ENCODE results near the gene PRSS57. TPM values are rescaled to one million over a fixed set of nuclear protein-coding genes. Genes with fewer than 3 reads are reported as not detected.
A peak's percentile ranks its signal among the peaks of the same experiment; 100 is the strongest.

Gene PRSS57
- total RNA-seq, 1 donor = not detected

DNA sequence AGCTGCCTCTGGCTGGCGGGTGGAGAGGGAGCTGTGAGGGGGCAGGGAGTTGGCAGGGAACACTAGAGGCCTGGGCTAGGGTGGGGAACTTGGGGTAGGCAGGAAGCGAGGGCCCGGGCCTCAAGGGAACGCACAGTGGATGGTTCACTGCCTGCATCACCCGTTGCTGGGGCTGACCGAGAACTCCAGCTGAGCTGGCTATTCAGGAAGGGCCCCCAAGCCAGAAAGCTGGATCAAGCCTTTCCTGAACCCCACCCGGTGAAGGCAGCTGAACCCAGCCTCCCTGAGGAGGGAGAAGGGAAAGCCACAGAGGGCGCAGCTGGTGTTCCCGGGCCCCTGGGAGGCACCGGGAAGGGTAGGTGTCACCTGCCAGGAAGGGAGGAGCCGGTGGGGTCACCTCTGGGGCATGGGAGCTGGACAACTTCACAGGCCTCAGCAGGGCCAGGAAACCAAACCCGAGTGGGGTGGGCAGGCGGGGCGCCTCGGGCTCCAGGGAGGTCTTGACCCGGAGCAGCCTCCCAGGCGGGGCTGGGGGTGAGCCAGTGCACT, 27.4 kb upstream of the PRSS57 start:
- Histone ChIP-seq H3K4me2 (ENCODE audit: insufficient read depth, low read length) (no peak overlapping the region), H3K9me3 (ENCODE audit: low read depth, low read length) (no peaks in the 10 kb centered on the region), H3K27ac (ENCODE audit: low read depth, low read length) (no peak overlapping the region), H3K36me3 (ENCODE audit: insufficient read depth, low read length) (no peaks in the 10 kb centered on the region), H3K4me1 (ENCODE audit: insufficient read depth, low read length) (no peaks in the 10 kb centered on the region), H3K79me2 (ENCODE audit: insufficient read depth, low read length) (no peaks in the 10 kb centered on the region), H4K20me1 (ENCODE audit: insufficient read depth, low read length) (no peaks in the 10 kb centered on the region), H3K27me3 (ENCODE audit: insufficient read depth, low read length) (no peaks in the 10 kb centered on the region), H3K4me3 (ENCODE audit: insufficient read depth, low read length) (no peak overlapping the region), H2AFZ (ENCODE audit: low read length) (no peak overlapping the region)
- TF ChIP-seq, protein P1, sequence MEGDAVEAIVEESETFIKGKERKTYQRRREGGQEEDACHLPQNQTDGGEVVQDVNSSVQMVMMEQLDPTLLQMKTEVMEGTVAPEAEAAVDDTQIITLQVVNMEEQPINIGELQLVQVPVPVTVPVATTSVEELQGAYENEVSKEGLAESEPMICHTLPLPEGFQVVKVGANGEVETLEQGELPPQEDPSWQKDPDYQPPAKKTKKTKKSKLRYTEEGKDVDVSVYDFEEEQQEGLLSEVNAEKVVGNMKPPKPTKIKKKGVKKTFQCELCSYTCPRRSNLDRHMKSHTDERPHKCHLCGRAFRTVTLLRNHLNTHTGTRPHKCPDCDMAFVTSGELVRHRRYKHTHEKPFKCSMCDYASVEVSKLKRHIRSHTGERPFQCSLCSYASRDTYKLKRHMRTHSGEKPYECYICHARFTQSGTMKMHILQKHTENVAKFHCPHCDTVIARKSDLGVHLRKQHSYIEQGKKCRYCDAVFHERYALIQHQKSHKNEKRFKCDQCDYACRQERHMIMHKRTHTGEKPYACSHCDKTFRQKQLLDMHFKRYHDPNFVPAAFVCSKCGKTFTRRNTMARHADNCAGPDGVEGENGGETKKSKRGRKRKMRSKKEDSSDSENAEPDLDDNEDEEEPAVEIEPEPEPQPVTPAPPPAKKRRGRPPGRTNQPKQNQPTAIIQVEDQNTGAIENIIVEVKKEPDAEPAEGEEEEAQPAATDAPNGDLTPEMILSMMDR (IDR thresholded peaks at IDR 0.05; ENCODE audit: extremely low read depth, low read depth, low read length) = no peak
- peak; percentile 90 for DNase-seq (ENCODE audit: insufficient read length, low spot score, missing footprints)

DNA sequence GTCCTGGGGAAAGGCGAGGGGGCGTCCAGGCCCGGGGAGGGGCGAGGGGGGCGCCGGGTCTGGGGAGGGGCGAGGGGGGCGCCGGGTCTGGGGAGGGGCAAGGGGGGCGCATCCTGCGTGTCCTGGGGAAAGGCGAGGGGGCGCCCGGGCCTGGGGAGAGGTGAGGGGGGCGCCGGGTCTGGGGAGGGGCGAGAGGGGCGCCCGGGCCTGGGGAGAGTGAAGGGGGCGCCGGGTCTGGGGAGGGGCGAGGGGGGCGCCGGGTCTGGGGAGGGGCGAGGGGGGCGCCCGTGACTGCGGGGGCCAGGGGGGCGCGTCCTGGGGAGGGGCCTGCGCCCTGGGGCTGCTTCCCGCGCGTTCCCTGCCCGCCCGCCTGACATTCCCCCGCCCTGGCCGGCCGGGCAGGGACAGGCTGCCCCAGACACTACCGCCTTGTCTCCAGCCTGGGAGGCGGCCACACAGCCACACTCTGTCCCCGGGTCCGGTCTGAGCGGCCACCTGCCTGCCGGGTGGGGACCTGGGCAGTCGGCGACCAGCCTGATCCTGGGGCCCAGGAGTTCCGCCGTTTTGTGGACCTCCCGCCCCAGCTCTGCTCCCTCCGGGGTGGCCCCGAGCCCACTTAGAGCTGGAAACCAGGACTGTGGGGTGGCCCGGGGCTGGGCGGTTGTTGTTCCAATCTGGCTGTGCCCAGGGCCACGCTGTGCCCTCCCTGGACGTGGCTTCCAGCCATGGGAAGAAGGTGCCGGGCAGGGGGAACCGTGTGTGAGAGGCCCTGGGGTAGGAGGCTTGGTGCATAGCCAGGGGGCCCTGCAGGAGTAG, 25.3 kb upstream of the PRSS57 start:
- Histone ChIP-seq H3K27ac (ENCODE audit: low read depth, low read length) (no peak overlapping the region), H3K79me2 (ENCODE audit: insufficient read depth, low read length) (no peaks in the 10 kb centered on the region), H3K9me3 (ENCODE audit: low read depth, low read length) (no peaks in the 10 kb centered on the region), H3K4me3 (ENCODE audit: insufficient read depth, low read length) (no peak overlapping the region), H2AFZ (ENCODE audit: low read length) (no peak overlapping the region), H3K27me3 (ENCODE audit: insufficient read depth, low read length) (no peaks in the 10 kb centered on the region), H3K4me1 (ENCODE audit: insufficient read depth, low read length) (no peaks in the 10 kb centered on the region), H3K4me2 (ENCODE audit: insufficient read depth, low read length) (no peak overlapping the region), H3K36me3 (ENCODE audit: insufficient read depth, low read length) (no peaks in the 10 kb centered on the region), H4K20me1 (ENCODE audit: insufficient read depth, low read length) (no peaks in the 10 kb centered on the region)
- TF ChIP-seq, protein P1 (IDR thresholded peaks at IDR 0.05; ENCODE audit: extremely low read depth, low read depth, low read length) = no peak
- DNase-seq (ENCODE audit: insufficient read length, low spot score, missing footprints) = peak; percentile 77

DNA sequence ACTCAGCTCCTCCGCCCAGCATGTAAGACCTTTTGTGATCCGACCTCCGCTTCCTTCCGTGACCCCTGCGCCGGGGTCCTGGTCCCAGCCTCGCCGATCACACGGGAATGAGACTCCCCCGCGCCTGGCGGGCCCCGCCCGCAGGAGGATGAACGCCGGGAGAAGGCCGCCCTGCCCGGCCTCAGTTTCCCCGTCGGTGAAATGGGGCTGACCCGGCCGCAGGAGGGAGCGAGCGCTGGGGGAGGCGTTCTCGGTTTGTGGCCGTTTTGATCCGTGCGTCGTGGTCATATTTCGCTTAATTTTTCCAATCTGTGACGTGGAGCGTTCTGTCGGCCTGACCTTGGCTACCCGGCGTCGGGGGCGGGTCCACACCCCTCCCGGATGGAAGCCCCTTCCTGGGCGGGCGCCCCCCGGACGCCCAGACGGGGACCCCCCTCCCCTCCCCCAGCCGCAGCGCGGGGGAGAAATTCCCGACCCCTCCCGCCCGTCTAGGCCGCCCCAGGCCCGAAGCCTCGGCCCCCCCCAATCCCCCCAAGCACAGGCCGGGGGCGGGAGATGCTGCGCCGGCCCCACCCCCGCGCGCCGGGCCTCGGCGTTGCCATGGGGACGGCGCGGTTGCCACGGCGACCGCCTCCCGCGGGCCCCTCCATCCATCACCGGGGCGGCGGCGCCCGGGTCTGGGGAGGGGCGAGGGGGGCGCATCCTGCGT, 24.5 kb upstream of the PRSS57 start:
- Histone ChIP-seq H3K27ac (ENCODE audit: low read depth, low read length) (no peak overlapping the region), H3K27me3 (ENCODE audit: insufficient read depth, low read length) (no peaks in the 10 kb centered on the region), H3K79me2 (ENCODE audit: insufficient read depth, low read length) (no peaks in the 10 kb centered on the region), H3K36me3 (ENCODE audit: insufficient read depth, low read length) (no peaks in the 10 kb centered on the region), H3K4me2 (ENCODE audit: insufficient read depth, low read length) (no peak overlapping the region), H3K4me3 (ENCODE audit: insufficient read depth, low read length) (no peak overlapping the region), H2AFZ (ENCODE audit: low read length) (no peak overlapping the region), H3K9me3 (ENCODE audit: low read depth, low read length) (no peaks in the 10 kb centered on the region), H3K4me1 (ENCODE audit: insufficient read depth, low read length) (no peaks in the 10 kb centered on the region), H4K20me1 (ENCODE audit: insufficient read depth, low read length) (no peaks in the 10 kb centered on the region)
- TF ChIP-seq, protein P1 (IDR thresholded peaks at IDR 0.05; ENCODE audit: extremely low read depth, low read depth, low read length) = no peak
- DNase-seq (ENCODE audit: insufficient read length, low spot score, missing footprints) = peak; percentile 89

DNA sequence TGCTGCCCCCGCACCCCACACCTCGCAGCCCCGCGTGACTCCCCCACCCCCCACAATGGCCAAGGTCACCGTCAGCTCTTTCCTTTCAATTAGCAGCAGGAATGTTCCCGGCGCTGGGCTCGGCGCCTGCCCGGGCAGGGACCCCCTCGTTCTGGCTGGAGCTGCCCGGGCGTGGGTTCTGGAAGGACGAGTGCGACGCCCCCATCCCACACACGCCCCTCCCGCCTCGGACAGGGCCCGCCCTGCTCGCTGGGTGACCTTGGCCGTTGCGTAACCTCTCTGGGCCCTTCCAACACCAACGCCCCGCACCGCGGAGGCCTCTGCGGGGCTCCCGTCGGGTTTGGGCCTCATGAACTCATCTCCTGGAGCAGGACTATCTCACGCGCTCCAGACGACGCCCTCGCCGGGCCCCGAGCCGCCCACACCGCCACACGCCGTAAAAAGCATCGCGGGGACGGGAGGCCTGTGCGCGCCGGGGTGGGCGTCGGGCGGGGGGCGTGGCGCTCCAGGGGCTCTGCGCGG, 23.8 kb upstream of the PRSS57 start:
- Histone ChIP-seq H3K27me3 (ENCODE audit: insufficient read depth, low read length) (no peaks in the 10 kb centered on the region), H3K36me3 (ENCODE audit: insufficient read depth, low read length) (no peaks in the 10 kb centered on the region), H4K20me1 (ENCODE audit: insufficient read depth, low read length) (no peaks in the 10 kb centered on the region), H3K27ac (ENCODE audit: low read depth, low read length) (no peak overlapping the region), H2AFZ (ENCODE audit: low read length) (no peak overlapping the region), H3K4me1 (ENCODE audit: insufficient read depth, low read length) (no peaks in the 10 kb centered on the region), H3K4me3 (ENCODE audit: insufficient read depth, low read length) (no peak overlapping the region), H3K9me3 (ENCODE audit: low read depth, low read length) (no peaks in the 10 kb centered on the region), H3K79me2 (ENCODE audit: insufficient read depth, low read length) (no peaks in the 10 kb centered on the region), H3K4me2 (ENCODE audit: insufficient read depth, low read length) (no peak overlapping the region)
- TF ChIP-seq, protein P1 (IDR thresholded peaks at IDR 0.05; ENCODE audit: extremely low read depth, low read depth, low read length) = no peak
- DNase-seq (ENCODE audit: insufficient read length, low spot score, missing footprints) = peak; percentile 91
